PFSK-1 (cell line): ENCODE data around the gene PPP2R5C.

ENCODE experiments used
- FOXP2 ChIP-seq: optimal IDR thresholded peaks from 2 replicates; pipeline ENCODE3; 2011; ENCODE audit warnings: borderline replicate concordance, control low read depth, inconsistent platforms; ENCODE audit not compliant: insufficient read depth; ENCODE audit errors: extremely low read length, extremely low read depth
- POLR2AphosphoS5 ChIP-seq: IDR thresholded peaks from 2 replicates; pipeline ENCODE4 v1.6.1; 2012; ENCODE audit warnings: low read depth, mild to moderate bottlenecking, control low read depth, low read length, moderate library complexity
- SIN3A ChIP-seq: IDR thresholded peaks from 2 replicates; pipeline ENCODE4 v1.6.1; 2012; ENCODE audit warnings: mild to moderate bottlenecking, low read length, moderate library complexity, borderline replicate concordance; ENCODE audit not compliant: insufficient read depth
- TAF1 ChIP-seq: IDR thresholded peaks from 2 replicates; pipeline ENCODE4 v1.6.1; 2012; ENCODE audit warnings: low read length, control low read depth, borderline replicate concordance; ENCODE audit not compliant: insufficient read depth
- TF ChIP-seq, protein P1 (sequence below), 2 experiments: IDR thresholded peaks; 2 replicates each; pipeline versions ENCODE4 v1.6.1 to v1.8.0; 2011 to 2012; ENCODE audit warnings: low read depth in 2 of 2, low read length in 2 of 2, control low read depth in 1 of 2, inconsistent platforms in 1 of 2, mild to moderate bottlenecking in 1 of 2, moderate library complexity in 1 of 2; ENCODE audit not compliant: insufficient read depth in 1 of 2

PPP2R5C gene

GRCh38 chr14:101783260-101784016 is 21.9 kb downstream of the PPP2R5C start:
- TF ChIP-seq POLR2AphosphoS5 = no peak
- TF ChIP-seq, protein P1, sequence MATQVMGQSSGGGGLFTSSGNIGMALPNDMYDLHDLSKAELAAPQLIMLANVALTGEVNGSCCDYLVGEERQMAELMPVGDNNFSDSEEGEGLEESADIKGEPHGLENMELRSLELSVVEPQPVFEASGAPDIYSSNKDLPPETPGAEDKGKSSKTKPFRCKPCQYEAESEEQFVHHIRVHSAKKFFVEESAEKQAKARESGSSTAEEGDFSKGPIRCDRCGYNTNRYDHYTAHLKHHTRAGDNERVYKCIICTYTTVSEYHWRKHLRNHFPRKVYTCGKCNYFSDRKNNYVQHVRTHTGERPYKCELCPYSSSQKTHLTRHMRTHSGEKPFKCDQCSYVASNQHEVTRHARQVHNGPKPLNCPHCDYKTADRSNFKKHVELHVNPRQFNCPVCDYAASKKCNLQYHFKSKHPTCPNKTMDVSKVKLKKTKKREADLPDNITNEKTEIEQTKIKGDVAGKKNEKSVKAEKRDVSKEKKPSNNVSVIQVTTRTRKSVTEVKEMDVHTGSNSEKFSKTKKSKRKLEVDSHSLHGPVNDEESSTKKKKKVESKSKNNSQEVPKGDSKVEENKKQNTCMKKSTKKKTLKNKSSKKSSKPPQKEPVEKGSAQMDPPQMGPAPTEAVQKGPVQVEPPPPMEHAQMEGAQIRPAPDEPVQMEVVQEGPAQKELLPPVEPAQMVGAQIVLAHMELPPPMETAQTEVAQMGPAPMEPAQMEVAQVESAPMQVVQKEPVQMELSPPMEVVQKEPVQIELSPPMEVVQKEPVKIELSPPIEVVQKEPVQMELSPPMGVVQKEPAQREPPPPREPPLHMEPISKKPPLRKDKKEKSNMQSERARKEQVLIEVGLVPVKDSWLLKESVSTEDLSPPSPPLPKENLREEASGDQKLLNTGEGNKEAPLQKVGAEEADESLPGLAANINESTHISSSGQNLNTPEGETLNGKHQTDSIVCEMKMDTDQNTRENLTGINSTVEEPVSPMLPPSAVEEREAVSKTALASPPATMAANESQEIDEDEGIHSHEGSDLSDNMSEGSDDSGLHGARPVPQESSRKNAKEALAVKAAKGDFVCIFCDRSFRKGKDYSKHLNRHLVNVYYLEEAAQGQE (IDR thresholded peaks at IDR 0.05; ENCODE audit: insufficient read depth in 1 of 2, low read depth in 2 of 2, low read length in 2 of 2) = no peak
- no peak for TF ChIP-seq FOXP2
- TF ChIP-seq SIN3A = no peak
- TF ChIP-seq TAF1 = no peak

GRCh38 chr14:101784631-101785030 is 23.1 kb downstream of the PPP2R5C start:
- TF ChIP-seq, protein P1 (IDR thresholded peaks at IDR 0.05; ENCODE audit: insufficient read depth in 1 of 2, low read depth in 2 of 2, low read length in 2 of 2) = no peak
- TF ChIP-seq FOXP2 = no peak
- TF ChIP-seq POLR2AphosphoS5 = no peak
- TF ChIP-seq SIN3A = no peak
- no peak for TF ChIP-seq TAF1

DNA sequence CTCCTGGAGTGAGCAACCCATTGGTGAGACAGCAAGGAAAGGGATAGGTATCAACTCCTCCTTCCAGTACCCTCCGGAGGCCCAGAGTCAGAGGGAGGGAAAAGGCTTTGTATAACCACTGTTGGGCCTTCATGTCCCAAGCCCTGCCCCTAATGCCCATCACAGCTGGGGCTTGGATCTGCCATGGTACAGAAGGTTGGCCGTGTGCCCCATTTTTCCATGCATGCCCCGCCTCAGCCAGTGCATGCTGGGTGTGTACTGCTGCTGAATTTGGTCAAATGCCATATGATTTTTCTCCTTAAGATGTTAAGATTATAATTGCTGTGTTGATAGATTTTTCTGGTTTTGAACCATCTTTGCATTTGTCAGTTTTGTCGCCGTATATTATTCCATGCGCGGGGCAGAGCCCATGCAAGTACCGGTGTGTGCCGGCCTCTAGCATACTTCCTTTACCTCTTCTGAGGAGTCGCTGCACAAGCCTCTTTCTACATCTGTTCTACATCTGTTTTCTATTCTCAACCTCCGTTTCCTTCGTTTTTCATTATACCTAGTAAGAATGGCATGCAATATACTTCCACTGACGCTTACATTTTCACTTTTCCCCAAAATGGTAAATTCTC is 26.6 kb downstream of the PPP2R5C start:
- TF ChIP-seq SIN3A = no peak
- TF ChIP-seq FOXP2 = no peak
- TF ChIP-seq, protein P1 (IDR thresholded peaks at IDR 0.05; ENCODE audit: insufficient read depth in 1 of 2, low read depth in 2 of 2, low read length in 2 of 2) = no peak
- TF ChIP-seq TAF1 = no peak
- no peak for TF ChIP-seq POLR2AphosphoS5

DNA sequence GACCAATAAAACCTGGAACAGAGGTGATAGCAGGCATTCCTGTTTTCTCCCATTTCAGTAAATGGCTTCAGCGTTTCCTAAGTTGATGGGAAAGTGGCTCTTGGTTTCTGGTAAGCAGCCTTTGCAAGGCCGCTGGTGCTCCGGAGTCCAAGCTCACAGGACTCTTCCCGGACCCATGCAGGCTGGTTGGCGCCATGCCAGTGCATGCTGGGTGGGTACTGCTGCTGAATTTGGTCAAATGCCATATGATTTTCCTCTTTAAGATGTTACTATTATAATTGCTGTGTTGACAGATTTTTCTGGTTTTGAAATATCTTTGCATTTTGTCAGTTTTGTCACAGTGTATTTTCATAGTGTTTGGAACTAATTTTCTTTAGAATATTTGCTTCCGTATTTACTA is 27.7 kb downstream of the PPP2R5C start:
- TF ChIP-seq POLR2AphosphoS5 (no peak), TAF1 (no peak), SIN3A (no peak), FOXP2 (no peak)
- TF ChIP-seq, protein P1 (IDR thresholded peaks at IDR 0.05; ENCODE audit: insufficient read depth in 1 of 2, low read depth in 2 of 2, low read length in 2 of 2) = no peak

GRCh38 chr14:101790232-101790631 is 28.7 kb downstream of the PPP2R5C start:
- TF ChIP-seq POLR2AphosphoS5 (no peak), FOXP2 (no peak), TAF1 (no peak), SIN3A (no peak)
- TF ChIP-seq, protein P1 (IDR thresholded peaks at IDR 0.05; ENCODE audit: insufficient read depth in 1 of 2, low read depth in 2 of 2, low read length in 2 of 2) = no peak
